ENCODE results near the gene SEMA6C.

The SEMA6C gene

DNA sequence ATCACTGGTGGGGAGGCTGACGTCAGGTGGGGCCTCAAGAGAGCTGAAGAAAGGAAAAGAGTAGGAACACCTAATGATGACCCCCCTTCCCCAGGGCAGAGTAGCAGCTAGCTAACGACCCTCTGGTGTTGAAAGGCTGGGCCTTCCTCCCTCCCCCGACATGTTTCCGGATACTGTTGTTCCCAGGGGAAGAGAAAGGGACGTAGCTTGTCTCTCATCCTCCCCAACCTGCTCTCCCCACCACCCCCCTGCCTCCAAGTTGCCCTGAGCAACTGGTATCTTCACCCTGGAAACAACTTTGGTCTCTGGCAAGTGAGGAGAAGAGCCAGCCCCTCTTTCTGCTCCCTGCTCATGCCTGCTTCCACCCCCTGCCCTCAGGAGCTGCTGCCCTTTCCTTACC, 2.4 kb downstream of the SEMA6C start:
- ChIA-PET POLR2A (interaction anchor here (1.1 kb wide), 1 partner anchor 12 kb away, joined by 3 read pairs; no protein-coding TSS in a partner anchor), CTCF (interaction anchor here (0.7 to 2.0 kb wide), 3 partner anchors 9 to 44 kb away, joined by 3 to 9 read pairs (median 4); no protein-coding TSS in a partner anchor)
- no peaks in the 10 kb centered on the region for H3K9me3 ChIP-seq (ENCODE audit: control insufficient read depth, insufficient read depth, low read depth, low read length)
- peaks cover 3% of the 10 kb centered on the region; the same call in 1 of the 2 replicates for H3K4me1 ChIP-seq (ENCODE audit: control insufficient read depth, insufficient read depth, low read length)
- TF ChIP-seq ZNF701 (tag by site-specific recombination; IDR thresholded peaks at IDR 0.05) (no peak), ZNF341 (tag by site-specific recombination; IDR thresholded peaks at IDR 0.05; ENCODE audit: low read depth) (peak; percentile 57; the same call in 1 of the 2 replicates)
- TF ChIP-seq, protein P1, sequence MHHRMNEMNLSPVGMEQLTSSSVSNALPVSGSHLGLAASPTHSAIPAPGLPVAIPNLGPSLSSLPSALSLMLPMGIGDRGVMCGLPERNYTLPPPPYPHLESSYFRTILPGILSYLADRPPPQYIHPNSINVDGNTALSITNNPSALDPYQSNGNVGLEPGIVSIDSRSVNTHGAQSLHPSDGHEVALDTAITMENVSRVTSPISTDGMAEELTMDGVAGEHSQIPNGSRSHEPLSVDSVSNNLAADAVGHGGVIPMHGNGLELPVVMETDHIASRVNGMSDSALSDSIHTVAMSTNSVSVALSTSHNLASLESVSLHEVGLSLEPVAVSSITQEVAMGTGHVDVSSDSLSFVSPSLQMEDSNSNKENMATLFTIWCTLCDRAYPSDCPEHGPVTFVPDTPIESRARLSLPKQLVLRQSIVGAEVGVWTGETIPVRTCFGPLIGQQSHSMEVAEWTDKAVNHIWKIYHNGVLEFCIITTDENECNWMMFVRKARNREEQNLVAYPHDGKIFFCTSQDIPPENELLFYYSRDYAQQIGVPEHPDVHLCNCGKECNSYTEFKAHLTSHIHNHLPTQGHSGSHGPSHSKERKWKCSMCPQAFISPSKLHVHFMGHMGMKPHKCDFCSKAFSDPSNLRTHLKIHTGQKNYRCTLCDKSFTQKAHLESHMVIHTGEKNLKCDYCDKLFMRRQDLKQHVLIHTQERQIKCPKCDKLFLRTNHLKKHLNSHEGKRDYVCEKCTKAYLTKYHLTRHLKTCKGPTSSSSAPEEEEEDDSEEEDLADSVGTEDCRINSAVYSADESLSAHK (tag by site-specific recombination; IDR thresholded peaks at IDR 0.05): no peak
- no peak overlapping the region for H3K27ac ChIP-seq (ENCODE audit: extremely low read depth, low read depth, low read length)
- peaks cover 0 to 19% of the 10 kb centered on the region in 2 experiments; a peak in 1 of 3 replicates for H3K36me3 ChIP-seq (ENCODE audit: control insufficient read depth in 2 of 2, insufficient read depth in 1 of 2, low read length in 2 of 2)
- H3K4me3 ChIP-seq (ENCODE audit: low read depth, low read length): no peak overlapping the region

DNA sequence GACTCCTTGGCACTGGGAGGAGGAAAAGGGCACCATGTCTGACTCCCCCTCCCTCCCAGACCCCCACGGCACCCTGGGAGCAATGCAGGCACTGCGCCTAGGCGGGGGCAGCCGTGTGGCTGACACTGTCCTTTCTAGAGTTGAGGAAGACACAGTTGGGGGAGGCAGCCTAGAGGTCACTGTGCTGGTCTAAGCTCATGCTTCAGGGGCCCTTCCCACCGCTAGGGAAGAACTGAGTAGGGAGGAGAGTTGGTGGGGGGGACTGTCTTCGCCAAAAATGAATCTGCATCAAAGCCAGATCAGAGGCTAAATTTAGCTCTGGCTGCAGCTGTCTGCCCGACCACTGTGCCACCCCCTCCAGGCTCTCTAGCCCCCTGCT, 3.4 kb downstream of the SEMA6C start:
- no peak for TF ChIP-seq GLI4 (tag by site-specific recombination; IDR thresholded peaks at IDR 0.05)
- TF ChIP-seq, protein P1 (tag by site-specific recombination; IDR thresholded peaks at IDR 0.05): no peak
- TF ChIP-seq ZNF670 (tag by site-specific recombination; IDR thresholded peaks at IDR 0.05; ENCODE audit: low read depth): no peak
- TF ChIP-seq ZNF660 (tag by site-specific recombination; IDR thresholded peaks at IDR 0.05): no peak
- ChIA-PET POLR2A (no interaction called here), CTCF (interaction anchor here (1.7 to 2.0 kb wide), 2 partner anchors 12 to 43 kb away, joined by 4 to 9 read pairs; no protein-coding TSS in a partner anchor)
- peaks cover 0 to 25% of the 10 kb centered on the region in 2 experiments; a peak in 1 of 3 replicates for H3K36me3 ChIP-seq (ENCODE audit: control insufficient read depth in 2 of 2, insufficient read depth in 1 of 2, low read length in 2 of 2)
- H3K4me1 ChIP-seq (ENCODE audit: control insufficient read depth, insufficient read depth, low read length): peaks cover 3% of the 10 kb centered on the region; the same call in 1 of the 2 replicates
- no peak overlapping the region for H3K4me3 ChIP-seq (ENCODE audit: low read depth, low read length)
- no peak overlapping the region for H3K27ac ChIP-seq (ENCODE audit: extremely low read depth, low read depth, low read length)
- H3K9me3 ChIP-seq (ENCODE audit: control insufficient read depth, insufficient read depth, low read depth, low read length): no peaks in the 10 kb centered on the region

DNA sequence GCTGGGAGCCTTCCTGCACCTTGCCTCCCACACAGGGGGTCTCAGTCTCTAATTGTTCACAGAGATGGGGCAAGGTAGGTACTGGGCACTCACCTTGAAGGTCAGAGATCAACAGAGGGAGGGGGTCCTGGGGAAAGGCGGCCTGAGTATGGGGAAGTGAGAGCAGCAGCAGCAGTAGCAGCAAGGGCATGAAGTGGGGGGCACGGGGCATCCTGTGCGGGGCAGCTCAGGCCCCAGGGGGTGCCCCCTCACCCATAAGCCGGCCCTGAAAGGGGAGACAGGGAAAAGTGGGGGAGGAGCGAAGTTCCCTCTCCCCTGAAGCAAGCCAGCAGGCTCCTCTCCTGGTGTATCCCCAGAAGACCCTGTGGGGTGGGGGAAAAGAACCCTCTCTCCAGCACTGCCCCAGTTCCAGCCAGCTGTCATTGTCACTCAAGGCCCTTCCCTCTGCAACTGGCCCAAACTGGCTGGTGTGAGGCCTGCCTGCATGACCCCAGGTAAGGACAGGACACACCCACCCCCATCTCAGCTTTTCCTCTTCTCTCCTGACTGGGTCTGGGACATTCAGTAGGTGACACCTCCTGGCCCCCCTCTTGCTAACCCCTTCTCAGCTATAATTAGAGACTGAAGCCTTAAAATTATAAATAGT, 3.9 kb downstream of the SEMA6C start:
- Histone ChIP-seq H3K4me1 (ENCODE audit: control insufficient read depth, insufficient read depth, low read length) (peaks cover 3% of the 10 kb centered on the region; the same call in 1 of the 2 replicates), H3K4me3 (ENCODE audit: low read depth, low read length) (no peak overlapping the region), H3K36me3 (ENCODE audit: control insufficient read depth in 2 of 2, insufficient read depth in 1 of 2, low read length in 2 of 2) (peaks cover 0 to 30% of the 10 kb centered on the region in 2 experiments; a peak in 1 of 3 replicates), H3K9me3 (ENCODE audit: control insufficient read depth, insufficient read depth, low read depth, low read length) (no peaks in the 10 kb centered on the region), H3K27ac (ENCODE audit: extremely low read depth, low read depth, low read length) (no peak overlapping the region)
- ChIA-PET POLR2A (interaction anchor here (0.7 kb wide), 1 partner anchor 22 kb away, joined by 3 read pairs; no protein-coding TSS in a partner anchor), CTCF (interaction anchor here (2.0 kb wide), 1 partner anchor 43 kb away, joined by 9 read pairs; no protein-coding TSS in a partner anchor)
- TF ChIP-seq, protein P2, sequence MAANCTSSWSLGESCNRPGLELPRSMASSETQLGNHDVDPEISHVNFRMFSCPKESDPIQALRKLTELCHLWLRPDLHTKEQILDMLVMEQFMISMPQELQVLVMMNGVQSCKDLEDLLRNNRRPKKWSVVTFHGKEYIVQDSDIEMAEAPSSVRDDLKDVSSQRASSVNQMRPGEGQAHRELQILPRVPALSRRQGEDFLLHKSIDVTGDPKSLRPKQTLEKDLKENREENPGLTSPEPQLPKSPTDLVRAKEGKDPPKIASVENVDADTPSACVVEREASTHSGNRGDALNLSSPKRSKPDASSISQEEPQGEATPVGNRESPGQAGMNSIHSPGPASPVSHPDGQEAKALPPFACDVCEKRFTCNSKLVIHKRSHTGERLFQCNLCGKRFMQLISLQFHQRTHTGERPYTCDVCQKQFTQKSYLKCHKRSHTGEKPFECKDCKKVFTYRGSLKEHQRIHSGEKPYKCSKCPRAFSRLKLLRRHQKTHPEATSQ (tag by site-specific recombination; IDR thresholded peaks at IDR 0.05): no peak
- TF ChIP-seq ZNF660 (tag by site-specific recombination; IDR thresholded peaks at IDR 0.05) (no peak), ZNF530 (tag by site-specific recombination; IDR thresholded peaks at IDR 0.05; ENCODE audit: low read depth) (no peak), GLIS2 (tag by site-specific recombination; IDR thresholded peaks at IDR 0.05) (peak; percentile 32), KLF9 (tag by site-specific recombination; IDR thresholded peaks at IDR 0.05; ENCODE audit: low read depth) (peak; percentile 43; the same call in 1 of the 2 replicates), GLIS1 (tag by site-specific recombination; IDR thresholded peaks at IDR 0.05) (peak; percentile 15; the same call in 1 of the 2 replicates)
- TF ChIP-seq, protein P3, sequence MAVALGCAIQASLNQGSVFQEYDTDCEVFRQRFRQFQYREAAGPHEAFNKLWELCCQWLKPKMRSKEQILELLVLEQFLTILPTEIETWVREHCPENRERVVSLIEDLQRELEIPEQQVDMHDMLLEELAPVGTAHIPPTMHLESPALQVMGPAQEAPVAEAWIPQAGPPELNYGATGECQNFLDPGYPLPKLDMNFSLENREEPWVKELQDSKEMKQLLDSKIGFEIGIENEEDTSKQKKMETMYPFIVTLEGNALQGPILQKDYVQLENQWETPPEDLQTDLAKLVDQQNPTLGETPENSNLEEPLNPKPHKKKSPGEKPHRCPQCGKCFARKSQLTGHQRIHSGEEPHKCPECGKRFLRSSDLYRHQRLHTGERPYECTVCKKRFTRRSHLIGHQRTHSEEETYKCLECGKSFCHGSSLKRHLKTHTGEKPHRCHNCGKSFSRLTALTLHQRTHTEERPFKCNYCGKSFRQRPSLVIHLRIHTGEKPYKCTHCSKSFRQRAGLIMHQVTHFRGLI (tag by site-specific recombination; IDR thresholded peaks at IDR 0.05): no peak
